Neuron (in vitro differentiated cells): ENCODE measurements around the gene PHLPP1.

Source experiments
- H2AFZ ChIP-seq: one replicate; pipeline ENCODE4 v1.6.1; 2013; ENCODE audit warnings: low read depth, mild to moderate bottlenecking, inconsistent platforms, low read length, moderate library complexity
- H3K27me3 ChIP-seq: one replicate; pipeline ENCODE4 v1.6.1; 2013; ENCODE audit warnings: low read length; ENCODE audit not compliant: insufficient read depth
- H3K36me3 ChIP-seq: one replicate; pipeline ENCODE4 v1.6.1; 2013; ENCODE audit warnings: low read length; ENCODE audit not compliant: insufficient read depth
- H3K4me1 ChIP-seq: one replicate; pipeline ENCODE4 v1.6.1; 2013; ENCODE audit warnings: low read length; ENCODE audit not compliant: insufficient read depth
- H3K4me3 ChIP-seq: 2 replicates; pipeline ENCODE4 v1.5.1; 2013; ENCODE audit warnings: mild to moderate bottlenecking, low read length, moderate library complexity
- H3K9me3 ChIP-seq: one replicate; pipeline ENCODE4 v1.6.1; 2013; ENCODE audit warnings: low read length

Gene PHLPP1

GRCh38 chr18:62925031-62925688 is 209.8 kb downstream of the PHLPP1 start:
- H3K27me3 ChIP-seq: no peaks in the 10 kb centered on the region
- no peak overlapping the region for H2AFZ ChIP-seq
- peaks cover 14% of the 10 kb centered on the region for H3K36me3 ChIP-seq

GRCh38 chr18:62928326-62928725 is 213.0 kb downstream of the PHLPP1 start:
- peaks cover 2% of the 10 kb centered on the region for H3K9me3 ChIP-seq

More at GRCh38 chr18:62925031-62925688, 209.8 kb downstream of the PHLPP1 start:
- H3K4me1 ChIP-seq: no peaks in the 10 kb centered on the region
- H3K9me3 ChIP-seq: no peaks in the 10 kb centered on the region
- no peak overlapping the region for H3K4me3 ChIP-seq

GRCh38 chr18:62933261-62933887 is 218.0 kb downstream of the PHLPP1 start:
- Histone ChIP-seq H3K4me1 (no peaks in the 10 kb centered on the region), H3K36me3 (no peaks in the 10 kb centered on the region), H2AFZ (no peak overlapping the region), H3K27me3 (no peaks in the 10 kb centered on the region), H3K9me3 (peaks cover 2% of the 10 kb centered on the region), H3K4me3 (no peak overlapping the region)

More at GRCh38 chr18:62928326-62928725, 213.0 kb downstream of the PHLPP1 start:
- Histone ChIP-seq H3K4me3 (no peak overlapping the region), H2AFZ (no peak overlapping the region), H3K4me1 (no peaks in the 10 kb centered on the region), H3K36me3 (no peaks in the 10 kb centered on the region), H3K27me3 (no peaks in the 10 kb centered on the region)

- Histone ChIP-seq H3K4me1 (no peaks in the 10 kb centered on the region), H3K9me3 (peaks cover 4% of the 10 kb centered on the region), H3K36me3 (peaks cover 3% of the 10 kb centered on the region), H3K4me3 (no peak overlapping the region), H2AFZ (no peak overlapping the region), H3K27me3 (no peaks in the 10 kb centered on the region)
Measured at GRCh38 chr18:62935994-62936393, 220.7 kb downstream of the PHLPP1 start.

GRCh38 chr18:62937065-62937464 is 221.7 kb downstream of the PHLPP1 start:
- Histone ChIP-seq H2AFZ (no peak overlapping the region), H3K4me3 (no peak overlapping the region), H3K27me3 (no peaks in the 10 kb centered on the region), H3K4me1 (no peaks in the 10 kb centered on the region), H3K9me3 (peaks cover 4% of the 10 kb centered on the region), H3K36me3 (peaks cover 7% of the 10 kb centered on the region)

- no peak overlapping the region for H3K4me3 ChIP-seq
- peaks cover 2% of the 10 kb centered on the region for H3K9me3 ChIP-seq
- H3K36me3 ChIP-seq: peaks cover 16% of the 10 kb centered on the region
- no peak overlapping the region for H2AFZ ChIP-seq
- no peaks in the 10 kb centered on the region for H3K27me3 ChIP-seq
- H3K4me1 ChIP-seq: no peaks in the 10 kb centered on the region
Measured at GRCh38 chr18:62938006-62938405, 222.7 kb downstream of the PHLPP1 start.

- peaks cover 20% of the 10 kb centered on the region for H3K36me3 ChIP-seq
- H3K4me3 ChIP-seq: no peak overlapping the region
- H2AFZ ChIP-seq: no peak overlapping the region
- H3K9me3 ChIP-seq: peaks cover 3% of the 10 kb centered on the region
- no peaks in the 10 kb centered on the region for H3K27me3 ChIP-seq
- no peaks in the 10 kb centered on the region for H3K4me1 ChIP-seq
Measured at GRCh38 chr18:62938487-62938886, 223.1 kb downstream of the PHLPP1 start.

GRCh38 chr18:62939433-62939832 is 224.1 kb downstream of the PHLPP1 start:
- Histone ChIP-seq H3K27me3 (no peaks in the 10 kb centered on the region), H3K4me3 (no peak overlapping the region), H2AFZ (no peak overlapping the region), H3K4me1 (no peaks in the 10 kb centered on the region), H3K9me3 (peaks cover 4% of the 10 kb centered on the region), H3K36me3 (peaks cover 23% of the 10 kb centered on the region)

- Histone ChIP-seq H3K4me3 (no peak overlapping the region), H2AFZ (no peak overlapping the region), H3K4me1 (no peaks in the 10 kb centered on the region), H3K27me3 (no peaks in the 10 kb centered on the region), H3K36me3 (peaks cover 24% of the 10 kb centered on the region), H3K9me3 (peaks cover 4% of the 10 kb centered on the region)
Measured at GRCh38 chr18:62939926-62940325, 224.6 kb downstream of the PHLPP1 start.

- no peaks in the 10 kb centered on the region for H3K27me3 ChIP-seq
- no peak overlapping the region for H3K4me3 ChIP-seq
- H3K4me1 ChIP-seq: no peaks in the 10 kb centered on the region
- H2AFZ ChIP-seq: no peak overlapping the region
- H3K9me3 ChIP-seq: peaks cover 4% of the 10 kb centered on the region
- peaks cover 37% of the 10 kb centered on the region for H3K36me3 ChIP-seq
Measured at GRCh38 chr18:62942578-62942977, 227.2 kb downstream of the PHLPP1 start.

- peaks cover 37% of the 10 kb centered on the region for H3K36me3 ChIP-seq
- H3K27me3 ChIP-seq: no peaks in the 10 kb centered on the region
- H2AFZ ChIP-seq: no peak overlapping the region
- no peak overlapping the region for H3K4me3 ChIP-seq
- H3K9me3 ChIP-seq: peaks cover 4% of the 10 kb centered on the region
- no peaks in the 10 kb centered on the region for H3K4me1 ChIP-seq
Measured at GRCh38 chr18:62944454-62944853, 229.1 kb downstream of the PHLPP1 start.

GRCh38 chr18:62948788-62949187 is 233.4 kb downstream of the PHLPP1 start:
- H3K4me3 ChIP-seq: no peak overlapping the region
- no peak overlapping the region for H2AFZ ChIP-seq
- H3K9me3 ChIP-seq: no peaks in the 10 kb centered on the region
- no peaks in the 10 kb centered on the region for H3K4me1 ChIP-seq
- no peaks in the 10 kb centered on the region for H3K27me3 ChIP-seq
- H3K36me3 ChIP-seq: peaks cover 14% of the 10 kb centered on the region

GRCh38 chr18:62950246-62950645 is 234.9 kb downstream of the PHLPP1 start:
- H3K4me3 ChIP-seq: no peak overlapping the region
- peaks cover 16% of the 10 kb centered on the region for H3K36me3 ChIP-seq
- no peak overlapping the region for H2AFZ ChIP-seq

More at GRCh38 chr18:62950246-62950645, 234.9 kb downstream of the PHLPP1 start:
- Histone ChIP-seq H3K27me3 (no peaks in the 10 kb centered on the region), H3K4me1 (no peaks in the 10 kb centered on the region), H3K9me3 (no peaks in the 10 kb centered on the region)
